Activated CD4-positive, alpha-beta T cell treated with anti-CD3 and anti-CD28 coated beads, Interleukin-2, Interleukin-6, amounts not matched to agents 100 ng/mL and 50 ng/mL, durations not matched to agents 16 hours and 8 hours (primary cell): ENCODE measurements around the gene SLC27A6.
"Not testable (repeated sequence)": the region's sequence is repeated elsewhere in the genome, so short reads cannot be mapped to it uniquely, and the experiment has no call there.

Experiments
- DNase-seq: peaks from one replicate; pipeline ENCODE4 v3.0.0-alpha.2; 2020

The SLC27A6 gene

GRCh38 chr5:128965011-128965637 is at the start of gene SLC27A6:
Gene SLC27A6 (plus strand): TSS chr5:128965488. CDS start chr5:128966138, 650 bp downstream.
- DNase-seq = no peak

GRCh38 chr5:128919542-128919941 is 45.7 kb upstream of the SLC27A6 start:
- no peak for DNase-seq

- DNase-seq = no peak
Measured at GRCh38 chr5:128920345-128921215, 44.7 kb upstream of the SLC27A6 start.

- DNase-seq = no peak
Measured at GRCh38 chr5:128924299-128924698, 41.0 kb upstream of the SLC27A6 start.

- no peak for DNase-seq
Measured at GRCh38 chr5:128925973-128926372, 39.3 kb upstream of the SLC27A6 start.

- no peak for DNase-seq
Measured at GRCh38 chr5:128927644-128928043, 37.6 kb upstream of the SLC27A6 start.

GRCh38 chr5:128932232-128932631 is 33.1 kb upstream of the SLC27A6 start:
- not testable (repeated sequence) for DNase-seq

- not testable (repeated sequence) for DNase-seq
Measured at GRCh38 chr5:128943100-128943499, 22.2 kb upstream of the SLC27A6 start.

GRCh38 chr5:128949847-128950546 is 15.3 kb upstream of the SLC27A6 start:
- no peak for DNase-seq

GRCh38 chr5:128951301-128951700 is 14.0 kb upstream of the SLC27A6 start:
- DNase-seq = not testable (repeated sequence)

GRCh38 chr5:128956164-128956563 is 9.1 kb upstream of the SLC27A6 start:
- DNase-seq = no peak

- DNase-seq = no peak
Measured at GRCh38 chr5:128962211-128962610, 3.1 kb upstream of the SLC27A6 start.

- DNase-seq = no peak
Measured at GRCh38 chr5:128965638-128966302, 482 bp downstream of the SLC27A6 start.

GRCh38 chr5:128966375-128966774 is 1.1 kb downstream of the SLC27A6 start:
- no peak for DNase-seq

- DNase-seq = no peak
Measured at GRCh38 chr5:128966846-128967245, 1.6 kb downstream of the SLC27A6 start.

GRCh38 chr5:128973244-128973643 is 8.0 kb downstream of the SLC27A6 start:
- no peak for DNase-seq

GRCh38 chr5:128974567-128974966 is 9.3 kb downstream of the SLC27A6 start:
- DNase-seq = no peak

GRCh38 chr5:128979761-128980160 is 14.5 kb downstream of the SLC27A6 start:
- DNase-seq = no peak

- no peak for DNase-seq
Measured at GRCh38 chr5:128980917-128981316, 15.6 kb downstream of the SLC27A6 start.

- DNase-seq = no peak
Measured at GRCh38 chr5:128984480-128984879, 19.2 kb downstream of the SLC27A6 start.

- DNase-seq = no peak
Measured at GRCh38 chr5:128988476-128988875, 23.2 kb downstream of the SLC27A6 start.

GRCh38 chr5:129001841-129002526 is 36.7 kb downstream of the SLC27A6 start:
- no peak for DNase-seq

- DNase-seq = no peak
Measured at GRCh38 chr5:129002527-129002842, 37.2 kb downstream of the SLC27A6 start.
